SU-DHL-6 (cell line): Measurements from ENCODE around the gene FBN2.

Source experiments
- CTCF ChIP-seq: fragments of 200-600 bp; sonication (generic); IDR thresholded peaks from one replicate; pipeline ENCODE4 v1.5.1; 2017; ENCODE audit warnings: antibody characterized with exemption, mild to moderate bottlenecking, low read length, moderate library complexity; ENCODE audit not compliant: insufficient read depth, poor library complexity, severe bottlenecking
- EZH2phosphoT487 ChIP-seq: fragments of 200-600 bp; sonication (generic), shearing (Covaris generic); conservative IDR thresholded peaks from 2 replicates; pipeline ENCODE4 v1.6.1; 2018; ENCODE audit warnings: mild to moderate bottlenecking, antibody characterized with exemption, low read length, moderate library complexity, mixed read lengths

DNA sequence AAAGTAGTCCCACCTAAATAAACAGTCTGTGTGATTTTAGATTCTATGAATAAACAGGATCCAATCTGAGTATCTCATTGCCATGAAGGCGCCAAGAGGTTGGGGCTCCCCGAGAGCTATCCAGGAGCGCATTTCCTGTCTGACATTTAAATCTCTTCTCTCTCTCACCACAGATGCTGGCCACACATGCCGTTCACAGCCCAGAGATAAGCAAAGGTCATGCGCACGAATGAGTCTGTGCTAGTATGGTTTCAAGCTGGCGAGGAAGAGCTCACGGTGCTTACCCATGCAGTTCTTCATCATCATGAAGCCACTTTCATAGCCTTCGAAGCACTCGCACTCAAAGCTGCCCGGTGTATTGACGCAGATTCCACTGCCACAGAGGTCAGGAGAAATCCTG lies 199.4 kb downstream of the FBN2 start:
- no peak for TF ChIP-seq CTCF
- no peak for TF ChIP-seq EZH2phosphoT487
